Mucosa of descending colon (tissue), 3 donors: ENCODE measurements around the gene PSAPL1. TPM values are rescaled to one million over a fixed set of nuclear protein-coding genes. Genes with fewer than 3 reads are reported as not detected.

Experiments
- ATAC-seq: fragments of 200-7000 bp; cut with Tn5 transposase; one replicate; pipeline ENCODE4 v1.9.1; 2020; ENCODE audit warnings: mild to moderate bottlenecking, moderate library complexity
- DNase-seq, 3 donors: peaks; one replicate each; pipeline ENCODE4 v3.0.0-alpha.2; 2020
- H3K36me3 ChIP-seq: fragments of 200-600 bp; one replicate; pipeline ENCODE4 v1.8.0; 2021; ENCODE audit warnings: low read depth, mild to moderate bottlenecking
- H3K4me1 ChIP-seq: fragments of 200-600 bp; one replicate; pipeline ENCODE4 v1.8.0; 2021; ENCODE audit warnings: low read depth, mild to moderate bottlenecking
- H3K4me3 ChIP-seq: fragments of 200-600 bp; one replicate; pipeline ENCODE4 v1.8.0; 2021; ENCODE audit warnings: mild to moderate bottlenecking
- H3K9me3 ChIP-seq: fragments of 200-600 bp; one replicate; pipeline ENCODE4 v1.8.0; 2021; ENCODE audit warnings: mild to moderate bottlenecking
- CTCF ChIP-seq: fragments of 200-600 bp; IDR thresholded peaks from one replicate; pipeline ENCODE4 v1.8.0; 2022; ENCODE audit warnings: antibody characterized with exemption, mild to moderate bottlenecking
- intact Hi-C, 2 donors: fragments of 100-400 bp; cut with DNase I in 1 of 2; cut with micrococcal nuclease in 1 of 2; formaldehyde crosslinking; loops; one replicate each; pipeline versions ENCODE4 v1.11.0 to v1.11.1; 2022; cut with DNase I, micrococcal nuclease
- total RNA-seq, 3 donors: library from RNA; stranded (reverse); fragmentation: NEBNext Ultra II Directional in 2 of 3; extraction: Animal tissue kit (Norgen Biotek cat#: 25700) in 2 of 3; gene quantifications; one replicate each; pipeline versions ENCODE4 v1.2.1 to v1.2.4, GENCODE V29; 2021 to 2023
- donor health status: DM: no; HTN: no; CAD: no; lungs with moderate emphysema.
- donor health status: DM: no; HTN: no; CAD: no.
- donor health status: DM: no; HTN: yes; CAD: no.

PSAPL1 gene
- total RNA-seq, 3 donors from 2014 or later: not detected

GRCh38 chr4:7421356-7422150 lies 13.2 kb downstream of the PSAPL1 start:
- no peak for TF ChIP-seq CTCF
- no peaks in the 10 kb centered on the region for H3K4me1 ChIP-seq
- intact Hi-C loops: no loop called here
- DNase-seq (no peak), ATAC-seq (no peak)
- H3K36me3 ChIP-seq: no peaks in the 10 kb centered on the region
- no peak overlapping the region for H3K4me3 ChIP-seq
- no peaks in the 10 kb centered on the region for H3K9me3 ChIP-seq

- no peaks in the 10 kb centered on the region for H3K36me3 ChIP-seq
- no peak for TF ChIP-seq CTCF
- intact Hi-C loops: no loop called here
- no peaks in the 10 kb centered on the region for H3K9me3 ChIP-seq
- H3K4me1 ChIP-seq: no peaks in the 10 kb centered on the region
- no peak for ATAC-seq
- no peak overlapping the region for H3K4me3 ChIP-seq
- no peak for DNase-seq
These were observed 14.1 kb downstream of the PSAPL1 start for GRCh38 chr4:7420661-7421040.

DNA sequence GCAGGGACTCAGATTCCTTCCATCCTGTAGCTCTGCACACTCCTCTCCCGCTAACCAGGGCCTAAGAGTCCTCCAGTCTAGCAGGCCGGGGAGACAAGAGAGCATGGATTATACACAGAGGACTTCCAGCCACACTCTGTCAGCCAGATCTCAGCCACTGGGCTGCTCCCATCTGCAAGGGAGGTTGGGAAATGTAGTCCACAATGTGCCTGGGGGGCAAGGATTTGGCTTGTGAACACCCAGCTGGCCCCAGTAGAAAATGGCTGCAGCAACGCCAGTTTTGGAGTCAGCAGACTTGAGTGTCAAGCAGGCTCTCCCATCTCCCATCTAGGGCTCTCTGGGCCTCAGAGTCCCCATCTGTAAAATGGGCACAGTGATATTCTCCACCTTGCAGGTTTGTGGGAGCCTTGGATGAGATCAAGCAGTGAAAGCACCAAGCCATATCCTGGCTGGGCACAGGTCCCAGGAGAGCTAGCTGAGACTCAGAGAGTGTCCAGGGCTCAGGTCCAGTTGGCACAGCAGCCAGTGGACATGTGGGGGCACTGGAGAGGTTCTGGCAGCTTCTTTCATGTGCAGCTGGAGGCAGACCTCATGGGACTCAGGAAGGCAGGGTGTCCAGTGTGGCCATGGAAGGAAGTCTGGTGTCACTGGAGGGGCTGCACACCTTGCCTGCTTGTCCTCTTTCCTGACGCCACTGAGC lies 14.6 kb downstream of the PSAPL1 start:
- intact Hi-C loops: no loop called here
- no peak for ATAC-seq
- no peak for TF ChIP-seq CTCF
- DNase-seq: no peak
- Histone ChIP-seq H3K4me1 (no peaks in the 10 kb centered on the region), H3K9me3 (no peaks in the 10 kb centered on the region), H3K4me3 (no peak overlapping the region), H3K36me3 (no peaks in the 10 kb centered on the region)

- peak in 1 of 3 donors; percentile 10 for DNase-seq
- Histone ChIP-seq H3K9me3 (no peaks in the 10 kb centered on the region), H3K36me3 (no peaks in the 10 kb centered on the region), H3K4me1 (no peaks in the 10 kb centered on the region), H3K4me3 (no peak overlapping the region)
- ATAC-seq: no peak
- intact Hi-C loops: no loop called here
- no peak for TF ChIP-seq CTCF
These were observed 16.4 kb downstream of the PSAPL1 start for GRCh38 chr4:7418131-7418943.

- no peaks in the 10 kb centered on the region for H3K36me3 ChIP-seq
- no peaks in the 10 kb centered on the region for H3K4me1 ChIP-seq
- DNase-seq (no peak), ATAC-seq (no peak)
- no peaks in the 10 kb centered on the region for H3K9me3 ChIP-seq
- no peak overlapping the region for H3K4me3 ChIP-seq
- TF ChIP-seq CTCF: no peak
- intact Hi-C loops: no loop called here
These were observed 17.1 kb downstream of the PSAPL1 start for GRCh38 chr4:7417639-7418038.
